Common myeloid progenitor, CD34-positive (primary cell): ENCODE results near the gene RNLS.

Source experiments
- CTCF ChIA-PET: fragments of 350-600 bp; sonication (Branson Sonifier 250); formaldehyde crosslinking; loops from one replicate; lab custom pipeline; 2021; ENCODE audit warnings: antibody characterized with exemption; lab: Charles Lee
- POLR2A ChIA-PET: fragments of 350-600 bp; sonication (Branson Sonifier 250); formaldehyde crosslinking; loops from one replicate; lab custom pipeline; 2021; ENCODE audit warnings: antibody characterized with exemption; lab: Charles Lee
- DNase-seq, 3 donors: peaks; one replicate each; pipeline versions ENCODE4 v3.0.0 to v3.0.0-alpha.2; 2013
- H3K27ac ChIP-seq, 2 experiments: 1 replicate in 1 of 2; 2 replicates in 1 of 2; pipeline ENCODE4 v1.7.0; 2013; ENCODE audit warnings: inconsistent platforms in 2 of 2, low read length in 2 of 2, mild to moderate bottlenecking in 2 of 2, low read depth in 1 of 2, moderate library complexity in 1 of 2; ENCODE audit not compliant: severe bottlenecking in 2 of 2, insufficient read depth in 1 of 2, poor library complexity in 1 of 2
- H3K27me3 ChIP-seq, 5 experiments: replicated peaks in 2 of 5; 1 replicate in 3 of 5; 2 replicates in 2 of 5; pipeline versions ENCODE4 v1.6.1 to v1.7.0; 2013; ENCODE audit warnings: low read length in 4 of 5, mild to moderate bottlenecking in 2 of 5, moderate library complexity in 2 of 5, inconsistent platforms in 1 of 5; ENCODE audit not compliant: insufficient read depth in 5 of 5, control insufficient read depth in 4 of 5
- H3K36me3 ChIP-seq, 4 experiments: 1 replicate in 2 of 4; 2 replicates in 2 of 4; pipeline versions ENCODE4 v1.6.1 to v1.7.0; 2013; ENCODE audit warnings: low read length in 3 of 4, control low read depth in 1 of 4, mild to moderate bottlenecking in 1 of 4; ENCODE audit not compliant: control insufficient read depth in 4 of 4, insufficient read depth in 4 of 4
- H3K4me1 ChIP-seq, 4 experiments: 1 replicate in 3 of 4; 2 replicates in 1 of 4; pipeline versions ENCODE4 v1.6.1 to v1.7.1; 2013; ENCODE audit warnings: low read length in 3 of 4, mild to moderate bottlenecking in 3 of 4, control low read depth in 1 of 4, inconsistent platforms in 1 of 4, moderate library complexity in 1 of 4; ENCODE audit not compliant: control insufficient read depth in 4 of 4, insufficient read depth in 4 of 4; ENCODE audit errors: control extremely low read depth in 1 of 4
- H3K4me3 ChIP-seq, 7 experiments: 1 replicate in 4 of 7; 2 replicates in 3 of 7; pipeline versions ENCODE4 v1.5.1 to v1.7.0; 2013; ENCODE audit warnings: mild to moderate bottlenecking in 7 of 7, low read length in 6 of 7, moderate library complexity in 6 of 7, inconsistent platforms in 2 of 7, low read depth in 2 of 7, control low read depth in 1 of 7; ENCODE audit not compliant: insufficient read depth in 4 of 7, control insufficient read depth in 1 of 7; ENCODE audit errors: extremely low read depth in 1 of 7
- H3K9me3 ChIP-seq, 5 experiments: 1 replicate in 4 of 5; 2 replicates in 1 of 5; pipeline versions ENCODE4 v1.6.1 to v1.7.1; 2013; ENCODE audit warnings: low read length in 4 of 5, mild to moderate bottlenecking in 2 of 5, inconsistent platforms in 1 of 5, low read depth in 1 of 5, moderate library complexity in 1 of 5; ENCODE audit not compliant: control insufficient read depth in 4 of 5, insufficient read depth in 2 of 5; ENCODE audit errors: control extremely low read depth in 1 of 5
- WGBS: methylation state at CpG from one replicate; pipeline ENCODE4 v1.1.5; 2013; ENCODE audit not compliant: insufficient coverage; 5-methylcytosine and 5-hydroxymethylcytosine counted together

Gene RNLS

GRCh38 chr10:88461426-88461825 is 121.7 kb downstream of the RNLS start:
- ChIA-PET POLR2A (no interaction called here), CTCF (no interaction called here)
- no peak for DNase-seq
- peaks cover 0 to 9% (median 6%) of the 10 kb centered on the region in 4 experiments for H3K4me1 ChIP-seq
- H3K36me3 ChIP-seq: no peaks in the 10 kb centered on the region
- no peak overlapping the region for H3K4me3 ChIP-seq
- no peaks in the 10 kb centered on the region for H3K27me3 ChIP-seq
- H3K9me3 ChIP-seq: peaks cover 0 to 1% (median 0%) of the 10 kb centered on the region in 5 experiments
- H3K27ac ChIP-seq: no peak overlapping the region
- no CpG with 5 or more reads among the region's 1 CpG for WGBS

- POLR2A ChIA-PET: no interaction called here
- Histone ChIP-seq H3K27ac (no peak overlapping the region), H3K4me3 (no peak overlapping the region), H3K4me1 (peaks cover 0 to 9% (median 6%) of the 10 kb centered on the region in 4 experiments), H3K36me3 (no peaks in the 10 kb centered on the region), H3K9me3 (peaks cover 0 to 1% (median 0%) of the 10 kb centered on the region in 5 experiments), H3K27me3 (no peaks in the 10 kb centered on the region)
- DNase-seq: no peak
- 100% methylated on average over 3 of the region's 4 CpGs for WGBS
- CTCF ChIA-PET: no interaction called here
Observed at GRCh38 chr10:88459530-88459929, 123.6 kb downstream of the RNLS start.

GRCh38 chr10:88458209-88458608 is 124.9 kb downstream of the RNLS start:
- WGBS: 46% methylated on average over 3 of the region's 3 CpGs
- no peak overlapping the region for H3K4me3 ChIP-seq
- H3K36me3 ChIP-seq: no peaks in the 10 kb centered on the region
- POLR2A ChIA-PET: no interaction called here
- H3K27ac ChIP-seq: no peak overlapping the region
- peaks cover 0 to 9% (median 6%) of the 10 kb centered on the region in 4 experiments for H3K4me1 ChIP-seq
- DNase-seq: peak in 2 of 3 donors; percentile 7 to 15
- H3K9me3 ChIP-seq: peaks cover 0 to 1% (median 0%) of the 10 kb centered on the region in 5 experiments
- H3K27me3 ChIP-seq: no peaks in the 10 kb centered on the region
- CTCF ChIA-PET: no interaction called here

GRCh38 chr10:88457660-88458059 is 125.5 kb downstream of the RNLS start:
- H3K27ac ChIP-seq: no peak overlapping the region
- no peaks in the 10 kb centered on the region for H3K36me3 ChIP-seq
- ChIA-PET CTCF (no interaction called here), POLR2A (no interaction called here)
- H3K27me3 ChIP-seq: no peaks in the 10 kb centered on the region
- peaks cover 0 to 9% (median 6%) of the 10 kb centered on the region in 4 experiments for H3K4me1 ChIP-seq
- H3K4me3 ChIP-seq: no peak overlapping the region
- peaks cover 0 to 1% (median 0%) of the 10 kb centered on the region in 5 experiments for H3K9me3 ChIP-seq
- DNase-seq: peak in 1 of 3 donors; percentile 1
- 93% methylated on average over 3 of the region's 3 CpGs for WGBS

GRCh38 chr10:88456730-88457129 is 126.4 kb downstream of the RNLS start:
- DNase-seq: peak in 2 of 3 donors; percentile 22 to 34
- no peaks in the 10 kb centered on the region for H3K36me3 ChIP-seq
- H3K27ac ChIP-seq: no peak overlapping the region
- ChIA-PET POLR2A (no interaction called here), CTCF (no interaction called here)
- peaks cover 0 to 9% (median 6%) of the 10 kb centered on the region in 4 experiments for H3K4me1 ChIP-seq
- H3K4me3 ChIP-seq: no peak overlapping the region
- WGBS: 80% methylated on average over 1 of the region's 3 CpGs
- H3K9me3 ChIP-seq: peaks cover 0 to 1% (median 0%) of the 10 kb centered on the region in 5 experiments
- H3K27me3 ChIP-seq: no peaks in the 10 kb centered on the region

GRCh38 chr10:88455831-88456230 is 127.3 kb downstream of the RNLS start:
- DNase-seq: no peak
- ChIA-PET POLR2A (interaction anchor here (0.7 kb wide), 1 partner anchor 402 kb away, joined by 3 read pairs; no protein-coding TSS in a partner anchor), CTCF (no interaction called here)
- no CpG with 5 or more reads among the region's 2 CpGs for WGBS
- Histone ChIP-seq H3K4me1 (peaks cover 0 to 9% (median 6%) of the 10 kb centered on the region in 4 experiments), H3K9me3 (peaks cover 0 to 1% (median 0%) of the 10 kb centered on the region in 5 experiments), H3K27me3 (no peaks in the 10 kb centered on the region), H3K36me3 (no peaks in the 10 kb centered on the region), H3K27ac (no peak overlapping the region), H3K4me3 (no peak overlapping the region)

- H3K27ac ChIP-seq: no peak overlapping the region
- 100% methylated on average over 1 of the region's 1 CpG for WGBS
- H3K4me3 ChIP-seq: no peak overlapping the region
- POLR2A ChIA-PET: no interaction called here
- H3K27me3 ChIP-seq: no peaks in the 10 kb centered on the region
- no peaks in the 10 kb centered on the region for H3K36me3 ChIP-seq
- no peaks in the 10 kb centered on the region for H3K4me1 ChIP-seq
- CTCF ChIA-PET: no interaction called here
- no peak for DNase-seq
- no peaks in the 10 kb centered on the region for H3K9me3 ChIP-seq
Observed at GRCh38 chr10:88450201-88450600, 132.9 kb downstream of the RNLS start.
